MCF 10A (cell line): ENCODE measurements around the gene U2AF2. TPM values are rescaled to one million over a fixed set of nuclear protein-coding genes. Genes with fewer than 3 reads are reported as not detected.

Experiments used
- BruUV-seq: library from RNA; stranded (reverse); fragments of 400-500 nt; replicated peaks from 2 replicates; lab custom pipeline; 2021; lab: Mats Ljungman, UMichigan
- CTCF ChIA-PET: fragments of 300-600 bp; sonication (Branson Sonifier 250); formaldehyde crosslinking; extraction: SDS; loops from one replicate; lab custom pipeline; 2021; ENCODE audit warnings: antibody characterized with exemption, inconsistent platforms; lab: Yijun Ruan, JAX
- POLR2A ChIA-PET: fragments of 300-600, 350-650 bp; sonication (Branson Sonifier 250); formaldehyde crosslinking; extraction: SDS; loops from one replicate; lab custom pipeline; 2020; ENCODE audit warnings: antibody characterized with exemption, inconsistent platforms; lab: Yijun Ruan, JAX
- DNase-seq: peaks from one replicate; pipeline ENCODE4 v3.0.0-alpha.2; 2018; ENCODE audit not compliant: unreplicated experiment
- H3K27ac Mint-ChIP-seq: one replicate; pipeline ENCODE4 v1.8.0; 2022; ENCODE audit warnings: mild to moderate bottlenecking, low read depth, mixed read lengths; ENCODE audit not compliant: unreplicated experiment
- H3K27me3 Mint-ChIP-seq: one replicate; pipeline ENCODE4 v1.8.0; 2022; ENCODE audit warnings: mixed read lengths; ENCODE audit not compliant: insufficient read depth, unreplicated experiment
- H3K36me3 Mint-ChIP-seq: one replicate; pipeline ENCODE4 v1.8.0; 2022; ENCODE audit warnings: mild to moderate bottlenecking, moderate library complexity, mixed read lengths; ENCODE audit not compliant: insufficient read depth, unreplicated experiment
- H3K4me1 Mint-ChIP-seq: one replicate; pipeline ENCODE4 v1.8.0; 2022; ENCODE audit warnings: mixed read lengths; ENCODE audit not compliant: insufficient read depth, unreplicated experiment
- H3K4me3 Mint-ChIP-seq: one replicate; pipeline ENCODE4 v1.8.0; 2022; ENCODE audit warnings: mild to moderate bottlenecking, moderate library complexity, mixed read lengths; ENCODE audit not compliant: unreplicated experiment
- H3K9me3 Mint-ChIP-seq: one replicate; pipeline ENCODE4 v1.8.0; 2022; ENCODE audit warnings: mixed read lengths; ENCODE audit not compliant: unreplicated experiment
- intact Hi-C: fragments of 100-400 bp; cut with micrococcal nuclease; formaldehyde crosslinking; loops from 2 replicates; pipeline ENCODE4 v1.14.1; 2022
- total RNA-seq: library from RNA; stranded (reverse); gene quantifications from 2 replicates; pipeline ENCODE4 v1.2.3, GENCODE V29; 2022
- TF ChIP-seq, protein P1 (sequence below): fragments of 200-600 bp; IDR thresholded peaks from one replicate; pipeline ENCODE4 v1.8.0; 2022; ENCODE audit warnings: antibody characterized with exemption, mild to moderate bottlenecking; ENCODE audit not compliant: unreplicated experiment

Gene U2AF2
- total RNA-seq, 1 experiment from 2014 or later: 280 TPM

DNA sequence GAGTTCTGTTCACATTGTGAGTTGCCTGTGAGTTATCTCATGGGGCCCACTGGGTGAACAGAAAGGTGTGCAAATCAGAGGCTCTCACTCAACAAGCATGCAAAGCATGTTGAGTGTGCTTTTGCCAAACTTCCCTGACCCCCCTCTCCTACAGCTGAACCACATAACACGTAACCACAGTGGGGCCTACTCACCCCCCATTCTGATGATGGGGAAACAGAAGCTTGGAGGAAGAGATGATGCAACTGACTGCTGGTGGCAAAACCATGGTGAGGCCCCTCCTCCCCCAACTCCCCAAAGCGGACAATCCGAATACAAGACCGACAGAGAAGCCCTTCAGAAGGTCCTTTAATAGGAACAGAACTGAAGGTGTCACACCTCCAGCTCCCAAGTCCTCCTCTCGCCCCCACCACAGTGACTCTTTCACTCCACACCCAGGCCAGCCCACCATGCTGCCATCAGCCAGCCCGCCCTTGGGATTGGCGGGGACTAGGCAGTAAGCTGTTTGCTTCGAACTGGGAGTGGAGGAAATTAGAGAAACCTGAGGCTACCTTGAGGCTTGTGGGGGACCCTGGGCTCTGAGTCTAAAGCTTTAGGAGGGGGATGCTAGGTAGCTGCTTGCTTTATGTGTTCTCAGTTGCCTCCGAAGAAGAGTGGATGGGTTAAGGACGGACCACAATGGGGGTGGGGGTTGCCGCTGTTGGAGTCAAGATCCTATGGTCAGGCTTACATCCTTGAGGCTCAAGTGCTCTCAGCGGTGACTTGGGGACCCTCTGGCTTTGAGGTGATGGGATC lies 34.2 kb upstream of the U2AF2 start:
- Mint-ChIP-seq H3K36me3 (peaks cover 28% of the 10 kb centered on the region), H3K27ac (no peak overlapping the region), H3K27me3 (no peaks in the 10 kb centered on the region), H3K9me3 (no peaks in the 10 kb centered on the region), H3K4me1 (peaks cover 10% of the 10 kb centered on the region), H3K4me3 (no peak overlapping the region)
- TF ChIP-seq, protein P1, sequence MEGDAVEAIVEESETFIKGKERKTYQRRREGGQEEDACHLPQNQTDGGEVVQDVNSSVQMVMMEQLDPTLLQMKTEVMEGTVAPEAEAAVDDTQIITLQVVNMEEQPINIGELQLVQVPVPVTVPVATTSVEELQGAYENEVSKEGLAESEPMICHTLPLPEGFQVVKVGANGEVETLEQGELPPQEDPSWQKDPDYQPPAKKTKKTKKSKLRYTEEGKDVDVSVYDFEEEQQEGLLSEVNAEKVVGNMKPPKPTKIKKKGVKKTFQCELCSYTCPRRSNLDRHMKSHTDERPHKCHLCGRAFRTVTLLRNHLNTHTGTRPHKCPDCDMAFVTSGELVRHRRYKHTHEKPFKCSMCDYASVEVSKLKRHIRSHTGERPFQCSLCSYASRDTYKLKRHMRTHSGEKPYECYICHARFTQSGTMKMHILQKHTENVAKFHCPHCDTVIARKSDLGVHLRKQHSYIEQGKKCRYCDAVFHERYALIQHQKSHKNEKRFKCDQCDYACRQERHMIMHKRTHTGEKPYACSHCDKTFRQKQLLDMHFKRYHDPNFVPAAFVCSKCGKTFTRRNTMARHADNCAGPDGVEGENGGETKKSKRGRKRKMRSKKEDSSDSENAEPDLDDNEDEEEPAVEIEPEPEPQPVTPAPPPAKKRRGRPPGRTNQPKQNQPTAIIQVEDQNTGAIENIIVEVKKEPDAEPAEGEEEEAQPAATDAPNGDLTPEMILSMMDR: no peak
- intact Hi-C loops: no loop called here
- ChIA-PET POLR2A (interaction anchor here (0.7 to 2.5 kb wide), 5 partner anchors 8 to 39 kb away, joined by 3 to 13 read pairs (median 3); partner anchors contain the start of genes FIZ1 and ZNF579), CTCF (interaction anchor here (0.8 to 1.3 kb wide), 3 partner anchors 11 to 532 kb away, joined by 3 read pairs; no protein-coding TSS in a partner anchor)
- DNase-seq: no peak
- BruUV-seq: no TSS peak

DNA sequence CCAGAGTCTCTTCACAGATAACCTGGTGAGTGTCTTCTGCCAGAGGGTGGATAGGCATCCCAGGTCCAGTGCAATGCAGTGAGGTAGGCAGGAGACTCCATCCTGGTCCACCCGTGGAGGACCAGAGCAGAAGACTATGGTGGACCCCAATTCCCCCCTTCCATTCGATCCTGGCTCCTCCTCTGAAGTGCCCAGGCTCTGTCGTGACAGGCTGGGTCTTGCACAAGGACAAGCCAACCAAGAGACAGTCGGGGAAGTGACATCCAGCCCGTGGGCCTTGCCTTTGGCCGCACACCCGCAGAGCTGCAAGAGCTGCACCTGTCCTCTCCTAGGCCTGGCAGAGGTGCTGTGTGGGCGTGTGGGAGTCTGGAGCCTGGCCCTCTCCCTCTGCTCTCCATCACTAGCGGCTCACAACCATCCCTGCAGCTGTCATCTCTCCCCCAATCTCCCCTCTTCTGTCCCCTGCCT lies 33.6 kb upstream of the U2AF2 start:
- no TSS peak for BruUV-seq
- no peaks in the 10 kb centered on the region for H3K9me3 Mint-ChIP-seq
- TF ChIP-seq, protein P1: no peak
- POLR2A ChIA-PET: interaction anchor here (1.0 to 2.5 kb wide), 3 partner anchors 15 to 40 kb away, joined by 3 to 13 read pairs (median 3); partner anchors contain the start of genes FIZ1 and ZNF579
- H3K27ac Mint-ChIP-seq: no peak overlapping the region
- intact Hi-C loops: no loop called here
- no peaks in the 10 kb centered on the region for H3K27me3 Mint-ChIP-seq
- H3K36me3 Mint-ChIP-seq: peaks cover 28% of the 10 kb centered on the region
- H3K4me1 Mint-ChIP-seq: peaks cover 10% of the 10 kb centered on the region
- no peak for DNase-seq
- no peak overlapping the region for H3K4me3 Mint-ChIP-seq
- CTCF ChIA-PET: interaction anchor here (0.8 to 1.3 kb wide), 2 partner anchors 15 to 533 kb away, joined by 3 read pairs; no protein-coding TSS in a partner anchor

DNA sequence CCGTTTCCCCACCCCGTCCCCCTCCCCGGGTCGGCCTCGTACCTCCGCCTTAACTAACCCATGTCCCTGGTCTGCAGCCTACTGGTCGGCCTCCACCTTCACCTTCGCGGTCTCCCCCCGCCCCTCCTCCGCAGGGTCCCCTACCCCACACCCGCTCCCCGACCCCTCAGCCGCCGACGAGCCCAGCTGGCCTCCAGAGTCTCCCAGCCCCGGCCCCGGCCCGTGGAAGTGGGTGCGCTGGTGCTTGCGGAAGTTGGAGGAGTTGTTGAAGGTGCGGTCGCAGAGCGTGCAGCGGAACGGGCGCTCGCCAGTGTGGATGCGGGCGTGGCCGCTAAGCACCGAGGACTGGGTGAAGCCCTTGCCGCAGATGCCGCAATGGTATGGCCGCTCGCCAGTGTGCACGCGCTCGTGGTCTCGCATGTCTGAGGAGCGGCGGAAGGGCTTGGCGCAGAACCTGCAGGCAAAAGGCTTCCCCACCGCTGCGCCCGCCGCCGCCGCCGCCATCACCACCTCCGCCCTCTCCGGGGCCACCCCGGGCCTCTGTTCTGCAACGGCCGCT lies 33.1 kb upstream of the U2AF2 start:
- H3K9me3 Mint-ChIP-seq: no peaks in the 10 kb centered on the region
- POLR2A ChIA-PET: no interaction called here
- intact Hi-C loops: no loop called here
- no peak overlapping the region for H3K4me3 Mint-ChIP-seq
- no peaks in the 10 kb centered on the region for H3K27me3 Mint-ChIP-seq
- no TSS peak for BruUV-seq
- peaks cover 28% of the 10 kb centered on the region for H3K36me3 Mint-ChIP-seq
- H3K4me1 Mint-ChIP-seq: peaks cover 10% of the 10 kb centered on the region
- CTCF ChIA-PET: interaction anchor here (1.3 to 1.8 kb wide), 2 partner anchors 15 to 16 kb away, joined by 3 to 6 read pairs; partner anchors contain the start of gene ZNF865
- TF ChIP-seq, protein P1: no peak
- no peak for DNase-seq
- H3K27ac Mint-ChIP-seq: no peak overlapping the region
